ENCODE data around the gene CLIP2. TPM values are rescaled to one million over a fixed set of nuclear protein-coding genes. Genes with fewer than 3 reads are reported as not detected.

The CLIP2 gene
- total and polyA plus RNA-seq, 2 of the 8 experiments (the other 6 are each of a cell fraction or from before 2014, with no cell fraction given), result 8.3 to 41.5 TPM

DNA sequence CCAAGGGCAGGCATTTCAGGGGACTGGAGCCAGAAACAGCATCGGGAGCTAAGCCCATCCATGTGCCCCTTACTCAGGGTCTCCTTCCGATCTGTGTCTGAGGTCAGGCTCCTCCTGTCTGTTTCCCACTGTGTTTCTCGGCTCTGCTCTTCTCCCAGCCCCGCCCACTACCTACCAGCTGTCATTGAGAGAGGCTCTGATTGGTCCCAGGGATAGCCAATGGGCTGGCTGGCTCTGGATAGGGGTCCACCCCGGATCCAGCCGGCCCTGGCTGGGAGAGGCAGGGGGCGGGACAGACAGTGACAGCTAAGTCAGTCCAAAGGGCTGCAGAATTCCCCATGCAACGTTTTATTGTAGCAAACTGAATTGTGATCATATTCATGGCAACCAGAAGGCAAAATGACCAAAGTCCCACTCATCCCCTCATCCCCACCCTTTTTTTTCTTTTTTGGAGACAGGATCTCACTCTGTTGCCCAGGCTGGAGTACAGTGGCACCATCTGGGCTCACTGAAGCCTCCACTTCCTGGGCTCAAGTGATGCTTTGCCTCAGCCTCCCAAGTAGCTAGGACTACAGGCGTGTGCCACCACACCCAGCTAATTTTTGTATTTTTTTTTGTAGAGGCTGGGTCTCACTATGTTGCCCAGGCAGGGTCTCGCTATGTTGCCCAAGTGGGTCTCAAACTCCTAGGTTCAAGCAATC lies 76.3 kb downstream of the CLIP2 start (continued):
- no peak for TF ChIP-seq TAF7 (optimal IDR thresholded peaks at IDR 0.05; ENCODE audit: borderline replicate concordance, low read depth, low read length)
- TF ChIP-seq CBX5 (IDR thresholded peaks at IDR 0.05; ENCODE audit: low read depth, low read length), result no peak
- no peak for TF ChIP-seq BACH1 (IDR thresholded peaks at IDR 0.05; ENCODE audit: low read length)
- TF ChIP-seq, protein P1, sequence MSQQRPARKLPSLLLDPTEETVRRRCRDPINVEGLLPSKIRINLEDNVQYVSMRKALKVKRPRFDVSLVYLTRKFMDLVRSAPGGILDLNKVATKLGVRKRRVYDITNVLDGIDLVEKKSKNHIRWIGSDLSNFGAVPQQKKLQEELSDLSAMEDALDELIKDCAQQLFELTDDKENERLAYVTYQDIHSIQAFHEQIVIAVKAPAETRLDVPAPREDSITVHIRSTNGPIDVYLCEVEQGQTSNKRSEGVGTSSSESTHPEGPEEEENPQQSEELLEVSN (IDR thresholded peaks at IDR 0.05), result no peak
- no peak for TF ChIP-seq GTF2F1 (IDR thresholded peaks at IDR 0.05; ENCODE audit: borderline replicate concordance, low read depth, low read length)
- TF ChIP-seq ZNF274 (IDR thresholded peaks at IDR 0.05; ENCODE audit: borderline replicate concordance, extremely low read depth, low read length), result no peak
- no peak for TF ChIP-seq EZH2 (IDR thresholded peaks at IDR 0.05; ENCODE audit: low read depth, low read length, severe bottlenecking)
- TF ChIP-seq FOSL1 (IDR thresholded peaks at IDR 0.05; ENCODE audit: insufficient read depth, low read depth, low read length), result no peak
- TF ChIP-seq SAP30 (IDR thresholded peaks at IDR 0.05; ENCODE audit: insufficient read depth, insufficient replicate concordance, low read length), result no peak
- TF ChIP-seq ASH2L (IDR thresholded peaks at IDR 0.05; ENCODE audit: low read length), result no peak
- TF ChIP-seq POU5F1 (IDR thresholded peaks at IDR 0.05; ENCODE audit: low read depth, low read length), result no peak
- no peak for TF ChIP-seq EP300 (IDR thresholded peaks at IDR 0.05; ENCODE audit: borderline replicate concordance in 1 of 2, low read depth in 2 of 2, low read length in 2 of 2)
- peak; percentile 74 for TF ChIP-seq TAF1 (IDR thresholded peaks at IDR 0.05; ENCODE audit: low read depth, low read length)
- no peak for TF ChIP-seq RBBP5 (IDR thresholded peaks at IDR 0.05; ENCODE audit: borderline replicate concordance, low read depth, low read length)
- TF ChIP-seq YY1 (IDR thresholded peaks at IDR 0.05; ENCODE audit: low read depth, low read length), result no peak
- TF ChIP-seq BRCA1 (IDR thresholded peaks at IDR 0.05; ENCODE audit: low read depth, low read length), result no peak
- peak; percentile 76; the same call in 1 of the 2 replicates for TF ChIP-seq SP1 (IDR thresholded peaks at IDR 0.05; ENCODE audit: low read depth, low read length)
- 0 out of 2 replicates have a peak, but pooled peaks have one; percentile 39 for TF ChIP-seq TBP (IDR thresholded peaks at IDR 0.05; ENCODE audit: low read depth, low read length)
- TF ChIP-seq PHF8 (conservative IDR thresholded peaks at IDR 0.05; ENCODE audit: low read depth, low read length), result no peak
- TF ChIP-seq SRF (IDR thresholded peaks at IDR 0.05; ENCODE audit: low read depth, low read length), result no peak
- 0 out of 4 replicates have a peak, but pooled peaks of 1 of the 2 experiments have one; percentile 31 for TF ChIP-seq HDAC2 (IDR thresholded peaks at IDR 0.05; ENCODE audit: borderline replicate concordance in 1 of 2, low read depth in 2 of 2, low read length in 2 of 2)
